Adrenal gland (tissue), 5 donors: Measurements from ENCODE around the gene MACROD2.

Experiments
- CTCF ChIP-seq, 6 experiments: fragments of 450-650 bp in 4 of 6; fragments of 200-600 bp in 2 of 6; sonication (generic) in 1 of 6; IDR thresholded peaks; 1 replicate in 5 of 6; 2 replicates in 1 of 6; pipeline versions ENCODE4 v1.5.1 to v1.8.0; 2016 to 2021; ENCODE audit warnings: antibody characterized with exemption in 6 of 6, mild to moderate bottlenecking in 2 of 6, moderate library complexity in 1 of 6
- POLR2A ChIP-seq, 2 donors: fragments of 450-650 bp; IDR thresholded peaks; one replicate each; pipeline ENCODE4 v1.6.1; 2017; ENCODE audit warnings: antibody characterized with exemption in 2 of 2, mild to moderate bottlenecking in 2 of 2, moderate library complexity in 1 of 2
- donor health status: DM: no; HTN: no; CAD: no.

GRCh38 chr20:14062171-14062570 lies 66.9 kb downstream of the MACROD2 start:
- no peak for TF ChIP-seq CTCF (IDR thresholded peaks at IDR 0.05)
- no peak for TF ChIP-seq POLR2A (IDR thresholded peaks at IDR 0.05)
